ENCODE measurements around the gene GNAT2. TPM values are rescaled to one million over a fixed set of nuclear protein-coding genes. Genes with fewer than 3 reads are reported as not detected.

GNAT2 gene
- total RNA-seq, 8 experiments from 2014 or later, result not detected

GRCh38 chr1:109613361-109614147 lies 5.9 kb downstream of the GNAT2 start:
- H3K4me1 ChIP-seq (replicated peaks in 1 of 2), result peaks cover 21 to 23% of the 10 kb centered on the region in 2 donors
- no peak overlapping the region for H3K4me3 ChIP-seq
- no peak overlapping the region for H3K27ac ChIP-seq
- peak in 3 of 8 experiments; percentile 44 to 66 (median 53) for ATAC-seq (replicated peaks in 6 of 8)
- in situ Hi-C loops (cut with MboI; ENCODE audit: low pct_unique_long_range_greater_than_20kb in 2 of 9, low sequenced_read_pairs in 9 of 9, unreplicated experiment in 9 of 9), result no loop called here
- 0 to 94% (median 64%) methylated on average over 2 to 7 of the region's 7 CpGs for WGBS, 10 experiments

GRCh38 chr1:109611308-109611990 lies 8.0 kb downstream of the GNAT2 start:
- 60 to 100% (median 94%) methylated on average over 1 to 12 of the region's 13 CpGs; no CpG with 5 or more reads in 1 of the 10 experiments for WGBS, 10 experiments
- Histone ChIP-seq H3K4me1 (replicated peaks in 1 of 2) (peaks cover 9 to 10% of the 10 kb centered on the region in 2 donors), H3K4me3 (no peak overlapping the region), H3K27ac (no peak overlapping the region)
- no peak for ATAC-seq (replicated peaks in 6 of 8)
- in situ Hi-C loops (cut with MboI; ENCODE audit: low pct_unique_long_range_greater_than_20kb in 2 of 9, low sequenced_read_pairs in 9 of 9, unreplicated experiment in 9 of 9), result no loop called here

GRCh38 chr1:109610609-109611307 lies 8.7 kb downstream of the GNAT2 start:
- Histone ChIP-seq H3K27ac (no peak overlapping the region), H3K4me3 (no peak overlapping the region), H3K4me1 (replicated peaks in 1 of 2) (peaks cover 2 to 3% of the 10 kb centered on the region in 2 donors)
- 71 to 100% (median 84%) methylated on average over 1 to 3 of the region's 3 CpGs; no CpG with 5 or more reads in 4 of the 10 experiments for WGBS, 10 experiments
- in situ Hi-C loops (cut with MboI; ENCODE audit: low pct_unique_long_range_greater_than_20kb in 2 of 9, low sequenced_read_pairs in 9 of 9, unreplicated experiment in 9 of 9), result no loop called here
- ATAC-seq (replicated peaks in 6 of 8), result peak in 5 of 8 experiments; percentile 21 to 48 (median 38)

DNA sequence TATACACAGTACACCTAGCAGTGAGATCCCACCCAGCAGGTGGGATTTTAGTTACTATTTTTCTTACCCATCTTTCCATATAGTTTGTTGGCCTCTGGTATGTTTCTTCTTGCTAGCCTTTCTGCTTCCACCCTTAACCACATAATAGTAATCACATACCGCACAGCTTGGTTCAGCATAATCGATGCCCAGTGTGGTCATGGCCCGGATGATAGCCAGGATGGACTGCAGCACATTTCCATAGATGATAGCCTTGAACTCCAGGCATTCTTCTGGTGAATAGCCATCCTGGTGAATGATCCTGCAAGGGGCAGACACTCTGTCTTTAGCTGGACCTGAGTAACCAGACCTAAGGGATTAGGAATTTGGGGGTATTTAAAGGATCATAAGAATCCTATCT lies 9.5 kb downstream of the GNAT2 start:
- Histone ChIP-seq H3K4me3 (no peak overlapping the region), H3K27ac (no peak overlapping the region), H3K4me1 (replicated peaks in 1 of 2) (no peaks in the 10 kb centered on the region)
- WGBS, 10 experiments, result 0 to 100% (median 93%) methylated on average over 1 to 3 of the region's 3 CpGs; no CpG with 5 or more reads in 4 of the 10 experiments
- in situ Hi-C loops (cut with MboI; ENCODE audit: low pct_unique_long_range_greater_than_20kb in 2 of 9, low sequenced_read_pairs in 9 of 9, unreplicated experiment in 9 of 9), result no loop called here
- peak in 3 of 8 experiments; percentile 8 to 15 (median 12) for ATAC-seq (replicated peaks in 6 of 8)

GRCh38 chr1:109605381-109605780 lies 14.0 kb downstream of the GNAT2 start:
- no peak overlapping the region for H3K4me3 ChIP-seq
- ATAC-seq (replicated peaks in 6 of 8), result no peak
- in situ Hi-C loops (cut with MboI; ENCODE audit: low pct_unique_long_range_greater_than_20kb in 2 of 9, low sequenced_read_pairs in 9 of 9, unreplicated experiment in 9 of 9), result no loop called here
- H3K27ac ChIP-seq, result no peak overlapping the region
- WGBS, 10 experiments, result 86 to 100% (median 90%) methylated on average over 1 of the region's 1 CpG; no CpG with 5 or more reads in 5 of the 10 experiments
- no peaks in the 10 kb centered on the region for H3K4me1 ChIP-seq (replicated peaks in 1 of 2)

DNA sequence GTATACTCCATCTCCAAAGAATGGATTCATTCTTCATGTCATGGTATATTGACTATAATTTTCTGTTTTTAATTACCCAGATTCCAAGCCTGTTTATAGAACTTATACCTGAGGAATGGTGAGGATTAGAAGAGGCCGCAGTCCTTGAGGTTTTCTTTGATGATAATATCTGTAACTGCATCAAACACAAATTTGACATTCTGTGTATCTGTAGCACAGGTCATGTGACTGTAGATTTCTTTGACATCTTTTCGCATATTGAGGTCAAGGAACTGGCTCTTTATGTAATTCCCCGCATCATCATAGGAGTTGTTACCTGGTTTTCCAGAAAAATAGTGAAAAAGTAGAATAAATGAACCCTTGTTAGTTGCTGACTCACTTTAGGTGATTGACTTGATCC lies 16.2 kb downstream of the GNAT2 start:
- Histone ChIP-seq H3K27ac (no peak overlapping the region), H3K4me3 (no peak overlapping the region), H3K4me1 (replicated peaks in 1 of 2) (no peaks in the 10 kb centered on the region)
- 86 to 100% (median 97%) methylated on average over 2 to 3 of the region's 3 CpGs; no CpG with 5 or more reads in 2 of the 10 experiments for WGBS, 10 experiments
- no peak for ATAC-seq (replicated peaks in 6 of 8)
- in situ Hi-C loops (cut with MboI; ENCODE audit: low pct_unique_long_range_greater_than_20kb in 2 of 9, low sequenced_read_pairs in 9 of 9, unreplicated experiment in 9 of 9), result no loop called here

DNA sequence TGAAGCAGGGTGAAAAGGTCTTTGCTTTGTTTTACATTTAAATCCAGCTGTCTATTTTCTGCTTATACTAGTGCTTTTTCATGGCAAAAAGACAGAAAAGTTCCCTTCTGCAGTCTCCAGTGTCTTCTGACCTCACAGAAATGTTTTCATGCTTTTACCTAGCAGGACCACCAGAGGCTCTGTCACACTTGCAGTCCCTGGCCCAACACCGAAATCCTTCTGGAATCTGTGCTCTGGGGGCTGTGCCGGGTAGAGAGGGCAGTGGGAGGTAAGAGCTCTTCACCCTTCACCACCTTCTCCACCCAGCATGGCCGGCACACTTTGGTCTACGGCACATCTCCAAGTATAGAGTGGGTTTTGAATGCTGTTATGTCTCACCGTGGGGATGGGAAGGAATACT lies 20.8 kb downstream of the GNAT2 start:
- H3K4me1 ChIP-seq (replicated peaks in 1 of 2), result no peaks in the 10 kb centered on the region
- in situ Hi-C loops (cut with MboI; ENCODE audit: low pct_unique_long_range_greater_than_20kb in 2 of 9, low sequenced_read_pairs in 9 of 9, unreplicated experiment in 9 of 9), result no loop called here
- WGBS, 10 experiments, result 33 to 100% (median 85%) methylated on average over 1 to 5 of the region's 5 CpGs
- no peak overlapping the region for H3K4me3 ChIP-seq
- H3K27ac ChIP-seq, result no peak overlapping the region
- ATAC-seq (replicated peaks in 6 of 8), result peak in 4 of 8 experiments; percentile 40 to 75 (median 53)

DNA sequence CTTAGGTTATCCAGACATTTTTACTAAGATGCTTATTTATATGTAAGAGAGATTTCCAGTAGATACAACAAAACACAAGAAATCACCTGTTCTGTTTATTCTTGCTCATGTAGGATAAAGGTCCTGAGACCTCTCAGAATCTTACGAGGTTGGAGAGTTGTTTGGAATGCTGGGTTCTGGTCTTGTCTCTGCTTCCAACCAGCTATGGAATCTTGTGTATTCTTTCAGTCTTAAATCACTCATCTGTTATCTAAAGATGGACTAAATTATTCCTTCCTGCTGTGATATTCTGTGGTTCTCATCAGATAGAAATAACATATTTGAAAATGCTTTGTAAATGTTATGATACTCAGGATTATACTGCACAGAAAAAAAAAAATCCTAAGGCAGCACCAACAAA lies 21.3 kb downstream of the GNAT2 start:
- WGBS, 10 experiments, result 70 to 100% (median 82%) methylated on average over 1 of the region's 1 CpG; no CpG with 5 or more reads in 3 of the 10 experiments
- no peak overlapping the region for H3K27ac ChIP-seq
- no peak overlapping the region for H3K4me3 ChIP-seq
- peak in 1 of 8 experiments; percentile 36 for ATAC-seq (replicated peaks in 6 of 8)
- no peaks in the 10 kb centered on the region for H3K4me1 ChIP-seq (replicated peaks in 1 of 2)
- in situ Hi-C loops (cut with MboI; ENCODE audit: low pct_unique_long_range_greater_than_20kb in 2 of 9, low sequenced_read_pairs in 9 of 9, unreplicated experiment in 9 of 9), result no loop called here

DNA sequence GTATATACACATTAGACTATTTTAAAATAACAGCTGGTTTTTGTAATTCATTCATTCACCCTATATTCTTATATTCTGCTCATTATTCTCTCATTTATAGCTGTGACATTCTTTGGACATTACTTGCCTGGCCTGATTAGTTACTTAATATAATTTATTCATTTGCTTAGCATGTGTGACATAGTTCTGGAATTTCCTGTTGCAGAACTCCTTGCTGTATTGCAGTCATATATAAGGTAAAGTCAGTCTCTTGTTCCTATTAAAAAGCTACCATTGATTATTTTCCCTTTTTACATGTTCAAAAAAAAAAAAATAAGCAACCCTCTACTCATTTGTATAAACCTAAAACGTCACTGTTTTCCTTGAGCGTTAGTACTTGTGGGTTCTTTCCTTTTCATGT lies 23.9 kb downstream of the GNAT2 start:
- in situ Hi-C loops (cut with MboI; ENCODE audit: low pct_unique_long_range_greater_than_20kb in 2 of 9, low sequenced_read_pairs in 9 of 9, unreplicated experiment in 9 of 9), result no loop called here
- Histone ChIP-seq H3K4me3 (no peak overlapping the region), H3K4me1 (replicated peaks in 1 of 2) (no peaks in the 10 kb centered on the region), H3K27ac (no peak overlapping the region)
- 46 to 100% (median 95%) methylated on average over 1 to 2 of the region's 2 CpGs for WGBS, 10 experiments
- no peak for ATAC-seq (replicated peaks in 6 of 8)

- H3K27ac ChIP-seq, result no peak overlapping the region
- in situ Hi-C loops (cut with MboI; ENCODE audit: low pct_unique_long_range_greater_than_20kb in 2 of 9, low sequenced_read_pairs in 9 of 9, unreplicated experiment in 9 of 9), result no loop called here
- peak in 2 of 8 experiments; percentile 53 to 70 for ATAC-seq (replicated peaks in 6 of 8)
- no peak overlapping the region for H3K4me3 ChIP-seq
- H3K4me1 ChIP-seq (replicated peaks in 1 of 2), result no peaks in the 10 kb centered on the region
These were observed 26.5 kb downstream of the GNAT2 start for GRCh38 chr1:109592916-109593315.

DNA sequence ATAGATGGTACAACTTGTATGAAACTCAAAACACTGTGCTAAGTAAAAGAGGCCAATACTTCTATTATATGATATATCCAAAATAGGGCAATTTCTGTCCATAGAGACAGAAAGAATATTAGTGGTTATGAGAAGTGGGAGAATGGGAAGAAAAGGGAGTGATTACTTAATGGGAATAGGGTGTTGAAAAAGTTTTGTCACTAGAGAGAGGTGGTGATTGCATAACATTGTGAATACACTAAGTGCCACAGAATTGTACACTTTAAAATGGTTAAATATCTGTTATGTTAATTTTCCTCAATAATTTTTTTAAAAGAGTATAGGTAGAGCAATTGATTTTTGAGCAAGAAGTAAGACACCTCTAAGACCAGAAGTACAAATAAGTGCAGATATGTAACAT lies 29.7 kb downstream of the GNAT2 start:
- in situ Hi-C loops (cut with MboI; ENCODE audit: low pct_unique_long_range_greater_than_20kb in 2 of 9, low sequenced_read_pairs in 9 of 9, unreplicated experiment in 9 of 9), result no loop called here
- Histone ChIP-seq H3K4me1 (replicated peaks in 1 of 2) (no peaks in the 10 kb centered on the region), H3K4me3 (no peak overlapping the region), H3K27ac (no peak overlapping the region)
- no peak for ATAC-seq (replicated peaks in 6 of 8)

GRCh38 chr1:109589177-109589576 lies 30.2 kb downstream of the GNAT2 start:
- Histone ChIP-seq H3K4me1 (replicated peaks in 1 of 2) (no peaks in the 10 kb centered on the region), H3K4me3 (no peak overlapping the region), H3K27ac (no peak overlapping the region)
- no peak for ATAC-seq (replicated peaks in 6 of 8)
- in situ Hi-C loops (cut with MboI; ENCODE audit: low pct_unique_long_range_greater_than_20kb in 2 of 9, low sequenced_read_pairs in 9 of 9, unreplicated experiment in 9 of 9), result no loop called here
- 71 to 100% (median 93%) methylated on average over 1 to 3 of the region's 3 CpGs for WGBS, 10 experiments

- no peak overlapping the region for H3K27ac ChIP-seq
- ATAC-seq (replicated peaks in 6 of 8), result no peak
- in situ Hi-C loops (cut with MboI; ENCODE audit: low pct_unique_long_range_greater_than_20kb in 2 of 9, low sequenced_read_pairs in 9 of 9, unreplicated experiment in 9 of 9), result no loop called here
- 60 to 100% (median 100%) methylated on average over 1 to 3 of the region's 3 CpGs; no CpG with 5 or more reads in 1 of the 10 experiments for WGBS, 10 experiments
- H3K4me1 ChIP-seq (replicated peaks in 1 of 2), result no peaks in the 10 kb centered on the region
- no peak overlapping the region for H3K4me3 ChIP-seq
These were observed 33.4 kb downstream of the GNAT2 start for GRCh38 chr1:109586055-109586454.

Measured in motor neuron (in vitro differentiated cells).